GM19468 (cell line): ENCODE results near the gene TMEM203.

Experiments
- ATAC-seq: cut with Tn5 transposase; IDR thresholded peaks from one replicate; pipeline ENCODE4 v1.9.1; 2021; ENCODE audit warnings: mild to moderate bottlenecking, moderate library complexity, moderate number of reproducible peaks; ENCODE audit not compliant: unreplicated experiment; ENCODE audit errors: extremely low read depth

The TMEM203 gene

GRCh38 chr9:137168904-137169856 lies 36.3 kb downstream of the TMEM203 start:
- ATAC-seq: no peak

- no peak for ATAC-seq
Measured at GRCh38 chr9:137168573-137168903, 36.9 kb downstream of the TMEM203 start.

GRCh38 chr9:137167747-137168572 lies 37.5 kb downstream of the TMEM203 start:
- no peak for ATAC-seq

- no peak for ATAC-seq
Measured at GRCh38 chr9:137167277-137167746, 38.1 kb downstream of the TMEM203 start.

GRCh38 chr9:137166380-137167229 lies 38.8 kb downstream of the TMEM203 start:
- ATAC-seq: no peak

GRCh38 chr9:137165250-137165836 lies 40.1 kb downstream of the TMEM203 start:
- ATAC-seq: no peak

GRCh38 chr9:137164370-137165249 lies 40.8 kb downstream of the TMEM203 start:
- ATAC-seq: no peak

- ATAC-seq: no peak
Measured at GRCh38 chr9:137163805-137164204, 41.6 kb downstream of the TMEM203 start.

- ATAC-seq: no peak
Measured at GRCh38 chr9:137163365-137163715, 42.1 kb downstream of the TMEM203 start.

GRCh38 chr9:137162505-137163364 lies 42.7 kb downstream of the TMEM203 start:
- no peak for ATAC-seq

- ATAC-seq: no peak
Measured at GRCh38 chr9:137161558-137162486, 43.6 kb downstream of the TMEM203 start.

- no peak for ATAC-seq
Measured at GRCh38 chr9:137160716-137161557, 44.5 kb downstream of the TMEM203 start.

- ATAC-seq: no peak
Measured at GRCh38 chr9:137160054-137160425, 45.4 kb downstream of the TMEM203 start.

- ATAC-seq: no peak
Measured at GRCh38 chr9:137159105-137160053, 46.1 kb downstream of the TMEM203 start.

- no peak for ATAC-seq
Measured at GRCh38 chr9:137158625-137159024, 46.8 kb downstream of the TMEM203 start.
